ENCODE measurements around the gene AHDC1.
A peak's percentile ranks its signal among the peaks of the same experiment; 100 is the strongest.
"Not testable (repeated sequence)": the region's sequence is repeated elsewhere in the genome, so short reads cannot be mapped to it uniquely, and the experiment has no call there.

The AHDC1 gene

DNA sequence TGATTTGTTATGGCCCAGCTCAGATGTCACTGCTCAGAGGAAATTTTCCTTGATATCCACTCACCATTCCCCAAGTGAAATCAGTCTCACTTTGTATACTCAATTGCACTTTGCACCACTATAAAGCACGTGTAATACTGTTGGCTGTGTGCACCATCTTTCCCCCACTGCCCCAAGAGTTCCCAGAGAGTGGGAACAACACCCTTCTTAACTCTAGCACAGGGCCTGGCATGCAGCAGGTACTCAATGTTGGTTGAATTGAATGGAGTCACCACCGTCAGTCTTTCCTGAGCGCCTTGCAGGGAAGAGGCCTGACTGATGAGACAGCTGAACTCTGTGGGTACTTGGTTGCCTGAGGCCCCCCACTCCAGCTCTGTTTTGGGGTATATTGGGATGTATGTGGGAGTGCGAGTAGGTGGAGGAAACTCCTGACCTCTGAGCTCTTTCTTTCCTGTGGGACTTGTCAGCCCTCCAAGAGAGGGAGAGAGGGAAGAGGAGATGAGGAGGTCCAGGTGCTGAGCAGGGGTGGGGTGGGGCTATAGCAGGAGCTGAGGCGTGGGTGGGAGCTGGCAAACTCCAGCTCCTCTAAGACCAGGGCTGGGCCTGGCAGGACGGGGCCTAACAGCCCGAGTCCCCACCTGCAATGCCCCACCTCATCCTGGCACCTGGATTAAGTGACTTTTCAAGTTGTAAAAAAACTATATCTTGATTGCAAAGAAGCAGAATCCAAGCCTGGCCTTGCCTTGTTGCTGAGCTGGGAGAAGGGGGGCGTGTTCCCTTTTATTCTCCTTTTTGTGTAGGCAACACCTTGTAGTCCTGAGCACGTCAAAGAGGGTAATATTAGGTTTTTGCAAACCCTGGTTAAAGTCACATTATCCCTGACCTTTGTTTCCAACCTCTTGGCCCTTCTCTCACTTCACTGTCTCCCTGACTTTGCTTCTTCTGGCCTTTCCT, 94.5 kb downstream of the AHDC1 start:
- DNase-seq, result no peak

DNA sequence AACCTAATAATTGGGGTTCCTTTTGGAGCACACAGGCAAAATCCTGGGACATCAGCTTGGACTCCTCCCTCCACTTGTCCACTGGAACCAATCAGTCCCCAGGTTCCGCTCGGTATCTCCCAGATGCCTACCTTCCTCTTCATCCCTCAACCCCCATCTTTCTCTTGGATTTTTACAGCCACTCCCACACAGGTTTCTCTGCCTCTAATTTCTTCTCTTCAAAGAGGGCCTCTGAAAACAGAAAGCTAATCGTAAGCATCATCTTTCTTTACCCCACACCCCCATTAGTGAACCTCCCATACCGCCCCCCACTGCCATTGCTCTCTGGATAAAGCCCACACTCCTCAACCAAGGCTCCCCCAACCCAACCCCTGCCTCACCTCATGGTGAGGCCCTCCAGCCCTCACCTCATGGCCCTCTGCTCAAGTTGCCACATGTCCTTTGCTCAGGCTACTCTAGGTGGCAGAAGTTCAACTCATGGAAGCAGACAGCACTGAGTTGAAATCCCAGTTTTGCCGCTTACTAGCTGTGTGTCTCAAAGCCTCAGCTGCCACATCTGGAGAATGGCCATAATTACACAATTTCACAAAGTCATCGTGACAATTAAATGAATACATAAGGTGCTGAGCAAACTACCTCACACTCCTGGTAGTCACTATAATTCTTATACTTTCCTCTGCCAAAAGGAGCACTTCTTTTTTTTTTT, 95.8 kb downstream of the AHDC1 start:
- DNase-seq, result peak in 1 of 2 experiments; percentile 18

DNA sequence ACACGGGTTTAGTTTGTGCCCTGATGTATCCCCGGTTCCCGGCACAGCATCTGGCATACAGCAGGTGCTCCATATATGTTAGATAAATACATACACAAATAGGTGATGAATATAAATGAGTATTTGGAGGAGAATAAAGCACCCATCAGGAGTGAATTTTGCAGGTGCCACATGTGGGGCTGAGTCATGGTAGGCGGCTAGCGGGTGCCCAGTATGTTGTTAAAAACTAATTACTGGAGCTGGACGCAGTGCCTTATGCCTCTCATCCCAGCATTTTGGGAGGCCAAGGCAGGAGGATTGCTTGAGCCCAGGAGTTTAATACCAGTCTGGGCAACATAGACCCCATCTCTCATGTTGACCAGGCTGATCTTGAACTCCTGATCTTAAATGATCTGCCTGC, 97.2 kb downstream of the AHDC1 start:
- no peak for DNase-seq

DNA sequence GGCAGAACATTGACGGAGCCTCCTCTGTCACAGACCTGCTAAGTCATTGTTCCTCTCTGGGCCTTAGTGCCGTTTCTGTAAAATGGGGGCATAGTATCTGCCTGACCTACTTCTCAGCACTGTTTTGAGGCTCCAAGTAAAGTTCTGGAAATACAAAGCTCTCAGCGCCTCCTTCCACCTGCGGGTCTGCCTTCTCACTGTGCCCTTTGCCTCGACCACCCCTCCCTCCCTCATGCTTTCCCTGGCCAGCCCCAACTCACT, 98.6 kb downstream of the AHDC1 start:
- DNase-seq, result no peak

DNA sequence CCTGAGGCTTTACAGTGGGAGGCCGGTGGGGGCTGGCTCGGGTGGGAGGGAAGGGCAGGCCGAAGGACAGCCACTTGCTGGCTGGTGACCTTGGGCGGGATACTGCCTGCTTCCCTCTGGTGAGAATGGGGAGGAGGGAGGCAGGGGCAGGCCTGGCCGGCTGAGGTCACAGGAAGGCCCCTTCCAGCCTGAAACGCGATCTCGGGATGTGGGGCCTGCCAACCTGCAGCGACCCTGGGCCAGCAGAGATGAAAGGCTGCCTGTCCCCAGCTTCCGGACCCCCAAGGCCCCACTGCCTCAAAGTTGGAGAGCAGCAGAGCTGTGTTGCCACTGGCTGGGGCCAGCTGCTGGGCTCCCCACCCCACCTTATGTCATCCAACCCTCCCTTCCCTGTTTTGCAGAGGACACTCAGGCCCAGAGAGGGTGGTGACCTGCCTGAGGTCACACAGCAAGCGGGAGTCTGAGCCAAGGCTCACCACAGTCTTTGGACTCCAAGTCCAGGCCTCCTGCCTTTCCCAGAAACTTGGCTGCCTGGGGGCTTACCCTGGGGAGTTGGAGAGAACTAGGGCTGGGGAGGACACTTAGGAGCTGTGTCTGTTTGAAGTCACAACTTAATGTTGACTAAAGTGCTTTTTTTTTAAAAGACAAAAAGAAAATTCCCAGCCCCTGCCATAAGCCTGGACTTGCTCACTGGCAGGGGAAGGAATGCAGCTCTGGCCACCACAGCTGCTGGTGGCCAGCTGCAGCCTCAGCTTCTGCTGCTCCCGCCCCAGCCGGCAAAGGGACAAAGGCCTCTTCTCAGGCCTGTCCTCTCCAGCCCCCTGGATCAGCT, 99.1 kb downstream of the AHDC1 start:
- no peak for DNase-seq

DNA sequence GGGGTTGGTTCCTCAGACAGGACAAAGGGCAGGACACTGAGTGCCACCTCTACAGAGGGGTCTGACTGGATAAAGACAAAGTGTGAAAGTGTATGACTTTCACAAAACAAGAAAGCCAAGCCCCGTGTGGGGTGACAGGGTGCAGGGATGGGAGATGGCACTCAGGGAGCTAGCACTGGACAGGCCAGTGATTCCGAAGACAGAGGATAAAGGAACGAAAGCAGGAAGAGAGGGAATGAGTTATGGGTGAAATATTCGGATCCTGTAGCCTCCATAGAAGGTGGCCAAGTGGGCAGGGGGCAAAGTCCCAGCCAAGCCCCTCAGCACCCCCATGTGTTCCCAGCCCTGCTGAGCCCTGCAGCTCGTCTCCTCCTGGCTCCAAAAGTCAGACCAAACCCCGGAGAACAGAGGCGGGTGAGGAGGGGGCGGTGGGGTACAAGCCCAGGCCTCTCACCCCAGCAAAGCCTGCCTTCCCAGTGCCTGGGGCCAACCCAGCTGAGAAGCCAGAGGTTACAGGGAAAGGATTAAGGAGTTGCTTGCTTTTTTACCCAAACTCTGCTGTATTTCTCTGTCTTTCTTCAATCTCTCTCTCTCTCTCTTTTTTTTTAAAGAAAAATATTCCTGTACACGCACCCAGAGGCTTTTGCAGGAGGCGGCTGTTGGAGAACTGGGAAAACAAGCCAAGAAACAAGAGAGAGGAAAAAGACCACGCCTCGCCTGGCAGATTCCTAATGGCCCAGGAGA, 99.9 kb downstream of the AHDC1 start:
- no peak for DNase-seq

DNA sequence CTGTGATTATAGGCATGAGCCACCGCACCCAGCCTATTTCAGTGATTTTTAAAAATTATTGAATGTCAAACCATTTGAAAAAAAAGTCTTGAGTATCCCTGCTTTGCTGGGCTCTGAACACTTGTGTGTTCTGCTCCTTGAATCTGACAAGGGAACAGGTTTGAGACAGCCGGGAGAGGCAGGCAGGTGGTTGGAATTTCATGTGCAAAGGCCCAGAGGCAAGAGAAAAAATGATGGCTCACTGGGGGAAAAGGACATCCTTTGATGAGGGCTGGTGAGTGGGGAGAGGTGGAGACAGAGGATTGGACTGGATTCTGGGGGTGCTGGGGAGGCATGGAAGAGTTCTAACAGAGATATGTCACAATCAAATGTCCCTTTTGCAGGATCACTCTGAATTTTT, 100.9 kb downstream of the AHDC1 start:
- DNase-seq, result no peak

DNA sequence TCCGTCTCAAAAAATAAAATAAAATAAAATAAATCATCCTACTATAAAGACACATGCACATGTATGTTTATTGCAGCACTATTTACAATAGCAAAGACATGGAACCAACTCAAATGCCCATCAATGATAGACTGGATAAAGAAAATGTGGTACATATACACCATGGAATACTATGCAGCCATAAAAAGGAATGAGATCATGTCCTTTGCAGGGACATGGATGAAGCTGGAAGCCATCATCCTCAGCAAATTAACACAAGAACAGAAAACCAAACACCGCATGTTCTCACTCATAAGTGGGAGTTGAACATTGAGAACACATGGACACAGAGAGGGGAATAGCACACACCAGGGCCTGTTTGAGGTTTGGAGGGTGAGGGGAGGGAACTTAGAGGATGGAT, 102.8 kb downstream of the AHDC1 start:
- DNase-seq, result not testable (repeated sequence)

DNA sequence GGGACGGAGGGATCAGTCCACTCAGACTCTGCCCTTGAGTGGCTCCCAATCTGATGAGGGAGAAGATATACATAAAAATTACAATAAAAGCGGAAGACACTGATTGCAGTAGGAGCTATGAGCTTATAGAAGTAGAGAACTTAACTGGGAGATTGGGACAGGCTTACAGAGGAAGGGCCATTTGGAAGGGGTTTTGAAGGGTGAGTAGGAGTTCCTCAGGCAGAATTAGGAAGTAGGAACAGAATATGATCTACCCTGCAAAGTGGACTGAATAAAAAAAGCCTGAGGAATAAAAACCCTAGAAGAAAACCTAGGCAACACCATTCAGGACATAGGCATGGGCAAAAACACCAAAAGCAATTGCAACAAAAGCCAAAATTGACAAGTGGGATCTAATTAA, 104.8 kb downstream of the AHDC1 start:
- no peak for DNase-seq

DNA sequence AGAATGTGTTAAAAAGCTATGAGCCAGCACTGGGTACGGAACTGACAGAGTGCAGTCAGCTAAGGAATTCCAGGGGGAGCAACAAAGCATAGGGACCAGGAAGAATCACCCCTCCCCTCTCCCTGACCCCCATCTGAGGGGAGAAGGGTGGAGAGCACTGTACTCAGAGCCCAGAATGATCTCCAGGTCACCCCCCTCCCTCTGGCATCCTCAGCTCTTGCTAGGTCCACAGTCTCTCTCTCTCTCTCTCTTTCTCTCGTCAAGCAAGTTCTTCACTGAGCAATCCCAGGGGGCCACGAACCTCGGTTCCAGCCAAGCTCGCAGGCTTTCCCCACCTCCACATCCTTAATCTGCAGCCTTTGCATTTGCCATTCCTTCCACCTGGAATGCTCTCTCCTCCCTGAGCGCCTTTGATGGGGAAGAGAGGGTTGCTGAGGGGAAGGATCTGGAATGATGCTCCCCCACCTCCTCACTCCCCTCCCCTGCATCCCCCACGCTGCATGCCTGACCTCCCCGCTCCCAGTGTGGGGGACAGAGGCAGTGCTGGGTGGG, 107.3 kb downstream of the AHDC1 start:
- DNase-seq, result no peak

DNA sequence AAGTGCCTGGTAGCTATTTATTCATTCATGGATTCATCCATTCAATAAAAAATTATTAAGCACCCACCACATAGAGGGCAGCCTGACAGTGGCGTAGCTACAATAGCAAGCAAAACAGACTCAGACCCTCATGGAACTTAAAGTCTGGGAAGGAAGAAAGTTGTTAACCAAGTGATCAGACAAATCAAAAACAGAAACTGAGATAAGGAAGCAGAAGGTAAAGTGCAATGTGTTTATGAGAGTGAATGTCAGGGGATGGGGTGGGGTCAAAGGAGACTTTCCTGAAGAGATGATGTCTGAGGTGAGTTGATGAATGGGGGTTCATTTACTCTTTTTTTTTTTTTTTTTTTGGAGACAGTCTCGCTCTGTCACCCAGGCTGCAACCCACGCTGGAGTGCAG, 111.1 kb downstream of the AHDC1 start:
- DNase-seq, result no peak

DNA sequence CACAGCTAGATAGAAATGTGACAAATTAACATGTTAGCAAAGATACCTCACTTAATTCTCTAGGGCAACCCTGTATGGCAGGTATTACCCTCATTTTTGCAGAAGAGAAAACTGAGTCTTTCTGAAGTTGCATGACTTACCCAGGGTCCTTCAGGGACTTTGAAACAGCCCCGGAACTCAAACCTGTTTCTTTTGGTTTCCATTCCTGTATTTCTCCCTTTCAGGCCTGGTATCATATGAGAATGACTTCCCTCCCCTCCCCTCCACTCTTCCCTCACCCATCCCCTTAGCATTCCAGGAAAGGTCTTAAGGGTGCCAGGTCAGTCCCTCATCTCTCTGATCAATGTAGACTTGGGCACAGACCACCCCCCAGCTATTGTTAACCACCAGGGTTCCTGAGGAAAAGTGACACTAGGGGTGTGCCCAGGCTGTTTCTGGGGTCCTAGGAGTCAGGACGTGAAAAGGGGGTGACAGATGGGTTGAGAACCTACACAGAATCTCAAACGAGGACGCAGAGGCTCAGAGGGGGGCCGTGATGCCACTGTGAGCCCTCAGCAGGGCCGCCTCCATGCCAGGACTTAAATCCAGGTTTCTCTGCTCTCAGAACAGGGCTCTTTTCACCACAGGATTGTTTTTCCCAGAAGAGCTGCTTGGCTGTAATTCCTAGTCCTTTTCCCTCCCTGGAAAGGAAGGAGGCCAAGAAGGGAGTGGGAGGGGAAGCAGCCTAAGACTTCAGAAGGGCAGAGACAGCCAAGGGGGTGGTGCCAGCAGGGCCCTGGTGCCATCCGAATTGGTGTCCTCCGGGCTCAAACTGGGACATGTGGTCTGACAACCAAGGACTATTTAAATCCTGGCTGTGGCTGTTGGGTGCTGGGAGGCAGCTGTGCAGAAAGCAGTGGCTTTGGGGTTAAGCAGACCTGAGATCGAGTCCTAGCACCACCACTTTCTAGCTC, 111.9 kb downstream of the AHDC1 start:
- DNase-seq, result no peak

DNA sequence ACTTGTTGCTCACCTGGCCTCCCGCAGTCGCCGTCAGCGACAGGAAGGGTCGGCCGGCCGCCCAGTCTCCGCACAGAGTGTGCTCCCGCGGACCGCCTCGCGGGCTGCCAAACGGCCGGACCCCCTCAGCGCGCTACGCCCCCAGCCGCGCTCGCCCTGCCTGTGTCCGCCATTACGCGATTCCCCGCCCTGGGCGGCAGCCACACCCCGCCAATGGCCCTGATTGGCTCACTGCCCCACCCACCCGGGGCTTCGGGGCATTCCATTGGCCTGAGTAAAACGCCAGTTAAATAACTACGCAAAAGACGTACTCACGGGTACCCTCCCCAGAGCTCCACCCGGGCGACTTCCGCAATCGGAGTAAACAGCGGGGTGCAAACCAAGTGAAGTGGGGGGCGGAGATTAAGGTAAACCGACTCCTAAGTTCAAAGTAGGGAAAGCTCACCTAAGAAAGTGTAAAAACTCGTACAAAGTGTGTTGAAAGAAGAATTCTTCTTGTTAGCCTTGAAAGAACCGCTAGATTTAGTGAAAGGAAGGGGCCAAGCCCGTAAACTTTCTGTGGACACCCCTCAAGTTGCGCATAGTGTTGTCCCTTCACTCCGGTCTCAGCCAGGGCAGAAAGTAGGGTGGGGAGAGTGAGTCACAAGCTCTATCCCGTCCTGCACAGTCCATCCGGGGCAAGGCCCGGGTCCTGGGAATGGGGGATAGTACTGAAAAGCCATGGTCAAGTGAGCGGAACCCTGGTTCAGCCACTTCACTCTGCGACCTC, 113.8 kb downstream of the AHDC1 start, which contains the start of gene WASF2:
Gene WASF2 (minus strand): TSS at position 195 of the 769 bp plus-strand sequence. CDS start 61,277 bp downstream, outside the sequence.
- peak; percentile 93 to 96 for DNase-seq

DNA sequence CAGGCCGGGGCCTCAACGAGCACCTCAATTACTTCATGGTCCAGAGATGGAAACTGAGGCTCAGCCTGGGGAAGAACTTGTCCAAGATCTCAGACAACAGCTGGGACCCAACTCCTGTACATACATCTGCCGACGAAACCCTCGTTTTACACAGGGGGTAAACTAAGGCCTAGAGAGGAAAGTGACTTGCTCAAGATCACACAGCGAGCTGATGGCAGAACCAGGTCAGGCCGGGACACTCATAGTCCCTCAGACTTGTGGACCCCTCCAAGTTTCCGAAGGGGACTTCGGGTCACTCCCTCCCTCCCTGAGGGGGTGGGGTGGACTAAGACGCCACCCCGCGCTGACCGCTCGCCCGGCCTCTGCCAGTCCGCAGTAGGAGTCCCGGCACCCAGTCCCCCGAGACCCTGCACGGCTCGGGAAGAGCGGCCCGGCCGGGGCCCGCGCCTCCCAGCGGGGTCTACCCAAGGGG, 114.4 kb downstream of the AHDC1 start:
- no peak for DNase-seq

DNA sequence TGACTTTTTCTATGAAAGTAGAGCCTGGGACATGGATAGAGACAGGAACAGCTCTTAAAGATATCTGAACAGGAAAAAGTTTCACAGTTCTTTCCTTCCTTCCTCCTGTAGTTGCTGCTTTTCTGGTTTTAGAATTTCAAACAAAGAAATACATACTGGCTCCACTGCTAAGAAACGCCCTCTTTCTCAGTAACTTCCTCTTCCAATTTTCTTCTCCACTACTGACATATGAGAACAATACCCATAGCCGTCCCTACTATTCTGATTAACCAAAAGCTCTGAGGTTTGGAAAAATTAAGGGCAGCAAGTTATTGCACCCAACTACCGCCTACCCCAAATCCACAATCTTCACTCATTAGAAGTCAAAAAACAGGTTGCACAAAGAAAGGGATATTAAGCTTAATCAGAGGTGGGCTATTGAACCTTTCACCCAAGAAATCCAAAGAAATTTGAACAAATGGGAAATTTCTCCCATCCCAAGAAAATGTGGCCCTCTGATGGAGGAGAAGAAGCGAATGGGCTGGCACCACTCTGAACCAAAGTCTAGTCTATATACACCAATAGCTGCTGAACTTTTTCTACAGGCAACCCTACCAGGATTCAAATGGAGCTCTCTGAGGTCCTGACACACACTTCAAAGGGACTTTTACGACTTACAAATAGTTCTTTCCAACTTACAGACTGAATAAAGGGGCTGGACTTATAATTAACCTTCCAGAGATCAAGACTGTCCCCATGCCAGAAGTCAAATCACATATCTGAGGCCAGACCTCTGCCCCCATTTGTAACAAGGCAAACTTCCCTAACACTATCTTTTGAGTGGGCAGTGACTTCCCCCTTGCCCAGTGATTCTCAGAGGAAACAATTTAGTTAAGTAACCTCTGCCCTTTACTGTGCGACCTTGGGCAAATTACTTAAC, 115.7 kb downstream of the AHDC1 start:
- DNase-seq, result no peak

DNA sequence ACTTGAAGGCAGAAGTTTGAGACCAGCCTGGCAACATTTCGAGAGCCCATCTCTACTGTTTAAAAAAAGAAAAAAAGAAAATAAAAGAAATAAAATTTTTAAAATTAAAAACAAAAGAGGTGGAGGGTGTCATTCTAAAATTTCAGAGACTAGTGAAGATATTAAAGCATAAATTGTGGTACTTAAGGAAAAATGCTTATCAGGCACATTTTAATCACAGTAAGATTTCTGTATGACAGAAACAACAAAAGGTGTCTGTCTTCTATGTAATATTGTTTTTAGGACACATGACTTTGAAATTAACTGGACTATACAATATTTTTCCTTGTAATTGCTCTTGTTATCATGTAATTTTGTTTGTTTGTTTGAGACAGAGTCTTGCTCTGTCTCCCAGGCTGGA, 118.6 kb downstream of the AHDC1 start:
- DNase-seq, result no peak

Measured in NCI-H2081 (cell line).